Naive thymus-derived CD8-positive, alpha-beta T cell (primary cell): ENCODE measurements around the gene CDKAL1. TPM values are rescaled to one million over a fixed set of nuclear protein-coding genes. Genes with fewer than 3 reads are reported as not detected.
A peak's percentile ranks its signal among the peaks of the same experiment; 100 is the strongest.
"Not testable (repeated sequence)": the region's sequence is repeated elsewhere in the genome, so short reads cannot be mapped to it uniquely, and the experiment has no call there.

Source experiments
- ATAC-seq, 2 donors: fragments of 150-1000 bp; cut with Tn5 transposase in 1 of 2; sonication (Bioruptor Pico), chemical (Tn5 transposase) in 1 of 2; 1 replicate in 1 of 2; 2 replicates in 1 of 2; pipeline ENCODE4 v1.10.0; 2021; ENCODE audit warnings: mild to moderate bottlenecking in 2 of 2, moderate library complexity in 2 of 2
- POLR2A ChIA-PET: fragments of 350-600 bp; sonication (Branson Sonifier 250); formaldehyde crosslinking; loops from one replicate; lab custom pipeline; 2021; ENCODE audit warnings: antibody characterized with exemption; lab: Charles Lee
- DNase-seq, 10 donors: peaks; one replicate each; pipeline versions ENCODE4 v3.0.0 to v3.0.0-alpha.2; 2020 to 2022
- H3K27ac Mint-ChIP-seq, 10 donors: one replicate each; pipeline ENCODE4 v1.8.0; 2020 to 2022; ENCODE audit warnings: mild to moderate bottlenecking in 10 of 10, mixed read lengths in 10 of 10, moderate library complexity in 4 of 10, inconsistent platforms in 1 of 10
- H3K27me3 Mint-ChIP-seq, 5 donors: one replicate each; pipeline ENCODE4 v1.8.0; 2021 to 2022; ENCODE audit warnings: mixed read lengths in 5 of 5
- H3K36me3 Mint-ChIP-seq, 3 donors: one replicate each; pipeline ENCODE4 v1.8.0; 2020 to 2022; ENCODE audit warnings: mixed read lengths in 3 of 3, mild to moderate bottlenecking in 2 of 3, inconsistent platforms in 1 of 3
- H3K4me1 Mint-ChIP-seq, 4 donors: one replicate each; pipeline ENCODE4 v1.8.0; 2021 to 2022; ENCODE audit warnings: mixed read lengths in 4 of 4
- H3K4me3 Mint-ChIP-seq, 10 donors: one replicate each; pipeline ENCODE4 v1.8.0; 2020 to 2022; ENCODE audit warnings: mild to moderate bottlenecking in 10 of 10, mixed read lengths in 10 of 10, moderate library complexity in 6 of 10, inconsistent platforms in 1 of 10
- H3K9me3 Mint-ChIP-seq, 9 donors: one replicate each; pipeline ENCODE4 v1.8.0; 2020 to 2022; ENCODE audit warnings: mixed read lengths in 9 of 9, mild to moderate bottlenecking in 3 of 9, inconsistent platforms in 1 of 9, moderate library complexity in 1 of 9
- polyA plus RNA-seq, 3 donors: library from polyadenylated mRNA; unstranded; fragments of 300-500 nt; fragmentation: Illumina TruSeq; gene quantifications; one replicate each; pipeline ENCODE4 v1.2.3, GENCODE V29; 2021
- total RNA-seq, 8 experiments: library from RNA in 2 of 8; stranded (reverse) in 2 of 8; gene quantifications; one replicate each; pipeline ENCODE4 v1.2.3 and lab custom pipeline; 2021 to 2026

Gene CDKAL1
- total and polyA plus RNA-seq, 5 experiments from 2014 or later: 21.5 to 36.7 (median 29.1) TPM

- no peaks in the 10 kb centered on the region for H3K27me3 Mint-ChIP-seq
- DNase-seq (no peak), ATAC-seq (no peak)
- H3K27ac Mint-ChIP-seq: peak overlapping the region in 1 of 10 donors; percentile 2
- POLR2A ChIA-PET: no interaction called here
- H3K36me3 Mint-ChIP-seq: peaks cover 2 to 9% (median 2%) of the 10 kb centered on the region in 3 donors
- no peaks in the 10 kb centered on the region for H3K9me3 Mint-ChIP-seq
- H3K4me1 Mint-ChIP-seq: peaks cover 0 to 13% (median 5%) of the 10 kb centered on the region in 4 donors
- H3K4me3 Mint-ChIP-seq: no peak overlapping the region
These were observed 511.0 kb downstream of the CDKAL1 start for GRCh38 chr6:21045135-21045700.

- H3K27ac Mint-ChIP-seq: peak overlapping the region in 1 of 10 donors; percentile 15
- DNase-seq: no peak
- no peak overlapping the region for H3K4me3 Mint-ChIP-seq
- H3K27me3 Mint-ChIP-seq: no peaks in the 10 kb centered on the region
- H3K4me1 Mint-ChIP-seq: peaks cover 0 to 13% (median 5%) of the 10 kb centered on the region in 4 donors
- H3K9me3 Mint-ChIP-seq: no peaks in the 10 kb centered on the region
- peaks cover 7 to 10% (median 7%) of the 10 kb centered on the region in 3 donors for H3K36me3 Mint-ChIP-seq
- POLR2A ChIA-PET: no interaction called here
- ATAC-seq: no peak
These were observed 512.0 kb downstream of the CDKAL1 start for GRCh38 chr6:21046276-21046675.

GRCh38 chr6:21048047-21048446 is 513.8 kb downstream of the CDKAL1 start:
- Mint-ChIP-seq H3K27me3 (no peaks in the 10 kb centered on the region), H3K9me3 (peaks cover 0 to 3% (median 0%) of the 10 kb centered on the region in 9 donors), H3K36me3 (peaks cover 9 to 20% (median 12%) of the 10 kb centered on the region in 3 donors), H3K4me1 (peaks cover 0 to 6% (median 3%) of the 10 kb centered on the region in 4 donors), H3K4me3 (no peak overlapping the region), H3K27ac (no peak overlapping the region)
- no peak for ATAC-seq
- no peak for DNase-seq
- POLR2A ChIA-PET: no interaction called here

GRCh38 chr6:21049148-21049547 is 514.9 kb downstream of the CDKAL1 start:
- no peak overlapping the region for H3K27ac Mint-ChIP-seq
- no peak for DNase-seq
- POLR2A ChIA-PET: no interaction called here
- H3K27me3 Mint-ChIP-seq: no peaks in the 10 kb centered on the region
- H3K36me3 Mint-ChIP-seq: peaks cover 12 to 31% (median 18%) of the 10 kb centered on the region in 3 donors
- no peak for ATAC-seq
- no peak overlapping the region for H3K4me3 Mint-ChIP-seq
- H3K4me1 Mint-ChIP-seq: peaks cover 0 to 6% (median 2%) of the 10 kb centered on the region in 4 donors
- H3K9me3 Mint-ChIP-seq: peaks cover 0 to 6% (median 0%) of the 10 kb centered on the region in 9 donors

- no peak overlapping the region for H3K27ac Mint-ChIP-seq
- H3K27me3 Mint-ChIP-seq: no peaks in the 10 kb centered on the region
- no peak for DNase-seq
- peaks cover 0 to 6% (median 1%) of the 10 kb centered on the region in 9 donors for H3K9me3 Mint-ChIP-seq
- H3K36me3 Mint-ChIP-seq: peaks cover 13 to 31% (median 18%) of the 10 kb centered on the region in 3 donors
- POLR2A ChIA-PET: no interaction called here
- H3K4me1 Mint-ChIP-seq: peaks cover 0 to 6% (median 1%) of the 10 kb centered on the region in 4 donors
- no peak overlapping the region for H3K4me3 Mint-ChIP-seq
- ATAC-seq: no peak
These were observed 515.3 kb downstream of the CDKAL1 start for GRCh38 chr6:21049572-21049971.

- peaks cover 0 to 6% (median 1%) of the 10 kb centered on the region in 4 donors for H3K4me1 Mint-ChIP-seq
- no peaks in the 10 kb centered on the region for H3K27me3 Mint-ChIP-seq
- DNase-seq (no peak), ATAC-seq (no peak)
- H3K4me3 Mint-ChIP-seq: no peak overlapping the region
- POLR2A ChIA-PET: no interaction called here
- no peak overlapping the region for H3K27ac Mint-ChIP-seq
- peaks cover 17 to 43% (median 20%) of the 10 kb centered on the region in 3 donors for H3K36me3 Mint-ChIP-seq
- peaks cover 0 to 12% (median 4%) of the 10 kb centered on the region in 9 donors for H3K9me3 Mint-ChIP-seq
These were observed 516.7 kb downstream of the CDKAL1 start for GRCh38 chr6:21050935-21051334.

- Mint-ChIP-seq H3K4me1 (peaks cover 0 to 6% (median 1%) of the 10 kb centered on the region in 4 donors), H3K9me3 (peaks cover 0 to 18% (median 11%) of the 10 kb centered on the region in 9 donors), H3K27ac (no peak overlapping the region), H3K4me3 (no peak overlapping the region), H3K27me3 (no peaks in the 10 kb centered on the region), H3K36me3 (peaks cover 22 to 51% (median 26%) of the 10 kb centered on the region in 3 donors)
- ATAC-seq (no peak), DNase-seq (no peak)
- POLR2A ChIA-PET: no interaction called here
These were observed 517.5 kb downstream of the CDKAL1 start for GRCh38 chr6:21051777-21052176.

GRCh38 chr6:21053612-21054011 is 519.4 kb downstream of the CDKAL1 start:
- no peak overlapping the region for H3K27ac Mint-ChIP-seq
- H3K4me1 Mint-ChIP-seq: peaks cover 0 to 2% (median under 1%) of the 10 kb centered on the region in 4 donors
- POLR2A ChIA-PET: no interaction called here
- peaks cover 15 to 36% (median 27%) of the 10 kb centered on the region in 9 donors for H3K9me3 Mint-ChIP-seq
- ATAC-seq (no peak), DNase-seq (no peak)
- no peak overlapping the region for H3K4me3 Mint-ChIP-seq
- no peaks in the 10 kb centered on the region for H3K27me3 Mint-ChIP-seq
- H3K36me3 Mint-ChIP-seq: peaks cover 36 to 69% (median 40%) of the 10 kb centered on the region in 3 donors

- H3K27me3 Mint-ChIP-seq, H3K4me1 Mint-ChIP-seq, POLR2A ChIA-PET, DNase-seq, ATAC-seq, H3K4me3 Mint-ChIP-seq: not testable (repeated sequence)
- peak overlapping the region in 1 of 10 donors; percentile 20 for H3K27ac Mint-ChIP-seq
- peaks cover 42 to 78% (median 44%) of the 10 kb centered on the region in 3 donors for H3K36me3 Mint-ChIP-seq
- H3K9me3 Mint-ChIP-seq: peaks cover 18 to 54% (median 29%) of the 10 kb centered on the region in 9 donors
These were observed 521.2 kb downstream of the CDKAL1 start for GRCh38 chr6:21055480-21055879.

- H3K9me3 Mint-ChIP-seq: peaks cover 10 to 39% (median 18%) of the 10 kb centered on the region in 9 donors
- ATAC-seq (no peak), DNase-seq (no peak)
- no peak overlapping the region for H3K27ac Mint-ChIP-seq
- H3K4me1 Mint-ChIP-seq: peaks cover 0 to 2% (median 0%) of the 10 kb centered on the region in 4 donors
- H3K4me3 Mint-ChIP-seq: no peak overlapping the region
- no peaks in the 10 kb centered on the region for H3K27me3 Mint-ChIP-seq
- peaks cover 24 to 57% (median 49%) of the 10 kb centered on the region in 3 donors for H3K36me3 Mint-ChIP-seq
- POLR2A ChIA-PET: no interaction called here
These were observed 527.6 kb downstream of the CDKAL1 start for GRCh38 chr6:21061892-21062291.

- POLR2A ChIA-PET: no interaction called here
- Mint-ChIP-seq H3K36me3 (peaks cover 26 to 54% (median 46%) of the 10 kb centered on the region in 3 donors), H3K9me3 (peaks cover 2 to 17% (median 9%) of the 10 kb centered on the region in 9 donors)
These were observed 530.6 kb downstream of the CDKAL1 start for GRCh38 chr6:21064756-21065340.

GRCh38 chr6:21067521-21067920 is 533.3 kb downstream of the CDKAL1 start:
- H3K27me3 Mint-ChIP-seq: no peaks in the 10 kb centered on the region
- no peak overlapping the region for H3K4me3 Mint-ChIP-seq
- peaks cover 47 to 74% (median 67%) of the 10 kb centered on the region in 3 donors for H3K36me3 Mint-ChIP-seq
- no peak for DNase-seq
- H3K9me3 Mint-ChIP-seq: peaks cover 0 to 26% (median 24%) of the 10 kb centered on the region in 9 donors
- no peaks in the 10 kb centered on the region for H3K4me1 Mint-ChIP-seq
- ATAC-seq: no peak
- H3K27ac Mint-ChIP-seq: no peak overlapping the region
- POLR2A ChIA-PET: no interaction called here

More at GRCh38 chr6:21064756-21065340, 530.6 kb downstream of the CDKAL1 start:
- Mint-ChIP-seq H3K4me3 (no peak overlapping the region), H3K4me1 (no peaks in the 10 kb centered on the region), H3K27me3 (no peaks in the 10 kb centered on the region), H3K27ac (no peak overlapping the region)
- no peak for ATAC-seq
- no peak for DNase-seq

GRCh38 chr6:21070620-21071019 is 536.4 kb downstream of the CDKAL1 start:
- peaks cover 1 to 39% (median 25%) of the 10 kb centered on the region in 9 donors for H3K9me3 Mint-ChIP-seq
- H3K27me3 Mint-ChIP-seq: no peaks in the 10 kb centered on the region
- ATAC-seq: no peak
- no peaks in the 10 kb centered on the region for H3K4me1 Mint-ChIP-seq
- POLR2A ChIA-PET: no interaction called here
- no peak overlapping the region for H3K4me3 Mint-ChIP-seq
- H3K27ac Mint-ChIP-seq: no peak overlapping the region
- DNase-seq: no peak
- H3K36me3 Mint-ChIP-seq: peaks cover 62 to 76% (median 63%) of the 10 kb centered on the region in 3 donors
